Measurements from ENCODE around the gene ANKS4B.
A peak's percentile ranks its signal among the peaks of the same experiment; 100 is the strongest.

Gene ANKS4B

GRCh38 chr16:21275529-21275928 is 42.0 kb downstream of the ANKS4B start:
- DNase-seq (ENCODE audit: low read depth, low spot score) = no peak
- no peak for TF ChIP-seq CTCF (IDR thresholded peaks at IDR 0.05; ENCODE audit: low read depth, low read length)
- H3K4me3 ChIP-seq (ENCODE audit: low read depth, low read length) = no peak overlapping the region
- in situ Hi-C loops (cut with HindIII; ENCODE audit: low sequenced_read_pairs) = no loop called here

GRCh38 chr16:21276090-21276489 is 42.6 kb downstream of the ANKS4B start:
- H3K4me3 ChIP-seq (ENCODE audit: low read depth, low read length) = no peak overlapping the region
- in situ Hi-C loops (cut with HindIII; ENCODE audit: low sequenced_read_pairs) = no loop called here
- TF ChIP-seq CTCF (IDR thresholded peaks at IDR 0.05; ENCODE audit: low read depth, low read length) = no peak
- no peak for DNase-seq (ENCODE audit: low read depth, low spot score)

GRCh38 chr16:21277045-21277926 is 43.8 kb downstream of the ANKS4B start:
- H3K4me3 ChIP-seq (ENCODE audit: low read depth, low read length) = no peak overlapping the region
- no peak for DNase-seq (ENCODE audit: low read depth, low spot score)
- in situ Hi-C loops (cut with HindIII; ENCODE audit: low sequenced_read_pairs) = no loop called here
- TF ChIP-seq CTCF (IDR thresholded peaks at IDR 0.05; ENCODE audit: low read depth, low read length) = no peak

GRCh38 chr16:21277927-21278706 is 44.6 kb downstream of the ANKS4B start, which contains the start of gene CRYM:
CRYM (minus strand) TSS chr16:21278290; CDS start chr16:21278251, 39 bp downstream.
- peak within 1 kb of the TSS; percentile 27 for H3K4me3 ChIP-seq (ENCODE audit: low read depth, low read length)

GRCh38 chr16:21279501-21279900 is 46.0 kb downstream of the ANKS4B start:
- TF ChIP-seq CTCF (IDR thresholded peaks at IDR 0.05; ENCODE audit: low read depth, low read length) = no peak
- no peak overlapping the region for H3K4me3 ChIP-seq (ENCODE audit: low read depth, low read length)
- no peak for DNase-seq (ENCODE audit: low read depth, low spot score)
- in situ Hi-C loops (cut with HindIII; ENCODE audit: low sequenced_read_pairs) = no loop called here

More at GRCh38 chr16:21277927-21278706, 44.6 kb downstream of the ANKS4B start, which contains the start of gene CRYM:
- TF ChIP-seq CTCF (IDR thresholded peaks at IDR 0.05; ENCODE audit: low read depth, low read length) = peak; percentile 88
- in situ Hi-C loops (cut with HindIII; ENCODE audit: low sequenced_read_pairs) = no loop called here
- peak; percentile 9 for DNase-seq (ENCODE audit: low read depth, low spot score)

GRCh38 chr16:21281698-21282389 is 48.3 kb downstream of the ANKS4B start:
- in situ Hi-C loops (cut with HindIII; ENCODE audit: low sequenced_read_pairs) = no loop called here

More at GRCh38 chr16:21281698-21282389, 48.3 kb downstream of the ANKS4B start:
- no peak for DNase-seq (ENCODE audit: low read depth, low spot score)
- TF ChIP-seq CTCF (IDR thresholded peaks at IDR 0.05; ENCODE audit: low read depth, low read length) = no peak
- H3K4me3 ChIP-seq (ENCODE audit: low read depth, low read length) = no peak overlapping the region
